DMS53 treated with DMSO at 0.1 percent for 48 hours (cell line): Measurements from ENCODE around the gene BARHL2.

Experiments used
- DNase-seq: peaks from one replicate; lab custom pipeline; 2025; ENCODE audit not compliant: unreplicated experiment; lab: John Stamatoyannopoulos, UW

The BARHL2 gene

DNA sequence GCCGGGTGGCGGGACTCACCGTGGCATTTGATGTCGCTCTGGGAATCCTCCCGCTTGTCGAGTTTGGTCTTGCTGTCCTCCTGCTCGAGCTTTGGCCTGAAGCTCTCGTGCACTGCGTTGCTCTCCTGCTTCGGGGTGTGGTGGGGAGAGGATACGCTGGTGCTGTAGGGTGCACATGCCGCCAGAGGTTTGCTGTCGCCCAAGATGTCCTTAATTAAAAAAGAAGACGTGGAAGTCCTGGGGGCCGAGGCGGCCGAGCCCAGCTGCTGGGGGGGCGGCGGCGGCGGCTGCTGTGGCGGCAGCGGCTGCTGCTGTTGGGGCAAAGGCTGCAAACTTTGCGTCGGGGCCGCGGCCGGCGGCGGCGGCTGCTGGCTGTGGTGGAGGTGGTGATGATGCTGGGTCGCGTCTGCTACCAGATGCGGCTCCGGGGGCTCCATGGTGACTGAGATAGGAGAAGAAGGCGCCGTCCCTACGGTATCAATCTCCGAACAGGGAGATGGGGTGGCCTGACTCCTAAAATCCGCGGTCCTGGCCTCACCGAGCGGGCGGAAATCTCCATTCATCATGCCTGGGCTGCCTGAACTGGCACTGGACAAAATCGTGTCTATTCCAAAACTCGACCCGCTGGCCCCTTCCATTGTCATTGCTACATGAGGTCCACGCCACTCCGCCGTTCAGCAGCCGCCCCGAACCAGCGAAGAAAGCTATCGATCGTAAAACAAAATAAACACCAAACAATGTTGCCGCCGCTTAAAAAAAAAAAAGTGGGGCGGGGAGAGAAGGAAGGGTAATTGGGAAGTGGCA is at the start of gene BARHL2:
Gene BARHL2 (minus strand): TSS at position 751 of the 804 bp plus-strand sequence. CDS start 107 bp downstream, at position 644.
- peak; percentile 37 for DNase-seq

DNA sequence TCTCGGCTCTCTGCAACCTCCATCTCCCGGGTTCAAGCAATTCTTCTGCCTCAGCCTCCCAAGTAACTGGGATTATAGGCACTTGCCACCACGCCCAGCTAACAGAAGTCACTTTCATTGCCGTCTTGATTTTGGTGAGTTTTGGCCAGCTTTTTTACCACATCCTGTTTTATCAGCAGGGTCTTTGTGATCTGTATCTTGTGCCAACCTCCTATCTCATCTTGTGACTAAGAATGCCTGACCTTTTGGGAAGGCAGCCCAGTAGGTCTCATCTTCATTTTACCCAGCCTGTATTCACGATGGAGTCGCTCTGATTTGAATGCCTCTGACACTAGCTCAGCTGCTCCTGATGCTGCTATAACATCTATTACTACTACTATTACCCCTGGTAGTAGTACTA is 46.8 kb upstream of the BARHL2 start:
- no peak for DNase-seq

DNA sequence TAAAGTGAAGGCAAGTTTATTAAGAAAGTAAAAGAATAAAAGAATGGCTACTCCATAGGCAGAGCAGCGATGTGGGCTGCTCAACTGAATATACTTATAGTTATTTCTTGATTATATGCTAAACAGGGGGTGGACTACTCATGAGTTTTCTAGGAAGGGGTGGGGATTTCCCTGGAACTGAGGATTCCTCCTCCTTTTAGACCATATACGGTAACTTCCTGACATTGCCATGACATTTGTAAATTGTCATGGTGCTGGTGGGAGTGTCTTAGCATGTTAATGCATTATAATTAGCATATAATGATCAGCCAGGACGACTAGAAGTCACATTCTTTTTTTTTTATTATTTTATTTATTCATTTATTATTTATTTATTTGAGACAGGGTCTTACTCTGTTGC is 46.4 kb upstream of the BARHL2 start:
- DNase-seq, result no peak

DNA sequence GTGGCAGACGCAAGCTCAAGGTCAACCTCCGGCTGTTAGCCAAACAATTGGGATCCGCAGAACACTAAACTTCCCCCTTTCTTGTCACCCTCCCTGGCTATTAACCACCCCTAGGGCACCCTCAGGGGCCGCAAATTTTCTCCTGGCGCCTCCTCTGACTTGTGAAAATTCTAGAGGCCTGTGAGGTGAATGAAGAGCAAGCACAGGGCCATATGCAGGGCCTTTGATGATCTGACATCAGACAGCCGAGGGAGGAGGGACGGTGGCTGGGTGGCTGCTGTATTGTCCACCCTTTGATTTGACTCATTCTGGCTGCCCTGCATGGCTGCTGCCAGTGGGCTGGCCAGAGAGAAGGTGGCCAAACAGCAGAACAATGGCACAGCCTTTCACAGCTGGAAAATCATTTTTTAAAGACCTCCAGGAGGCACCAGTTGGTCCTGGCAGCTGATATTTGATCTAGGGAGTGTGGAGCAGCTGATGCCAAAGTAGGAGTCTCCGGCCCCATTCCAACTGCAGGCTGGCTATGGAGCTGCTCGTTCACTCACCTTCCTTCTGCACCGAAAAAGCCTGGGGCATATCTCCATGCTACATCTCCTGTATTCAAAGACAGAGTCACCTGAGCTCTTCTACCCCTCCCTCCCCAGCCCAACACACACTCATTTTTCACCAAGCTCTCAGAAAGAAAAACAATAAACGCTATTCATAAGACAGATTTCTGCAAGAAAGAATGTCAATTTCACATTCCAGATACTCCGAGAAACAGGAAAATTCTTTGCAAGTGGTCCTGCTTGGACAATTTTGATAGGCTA is 44.9 kb upstream of the BARHL2 start:
- no peak for DNase-seq

DNA sequence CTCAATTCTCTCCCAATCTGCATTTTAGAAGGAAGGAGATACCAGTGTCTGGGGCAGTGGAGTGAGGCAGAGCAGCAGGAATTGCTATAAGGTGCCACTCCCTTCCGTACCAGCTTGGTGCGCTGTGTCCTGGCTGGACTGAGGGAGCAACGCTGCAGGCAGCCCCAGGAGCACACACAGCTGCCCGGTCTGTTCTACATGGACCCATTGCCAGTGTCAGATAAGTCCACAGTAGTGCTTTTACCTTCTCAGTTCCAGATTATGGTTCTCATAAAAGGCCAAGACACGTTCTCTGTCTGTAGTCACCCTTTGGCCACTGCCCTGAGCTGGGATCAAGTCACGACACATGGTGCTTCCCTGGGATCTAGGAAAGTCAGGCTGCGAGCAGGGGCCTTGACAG is 44.1 kb upstream of the BARHL2 start:
- no peak for DNase-seq

DNA sequence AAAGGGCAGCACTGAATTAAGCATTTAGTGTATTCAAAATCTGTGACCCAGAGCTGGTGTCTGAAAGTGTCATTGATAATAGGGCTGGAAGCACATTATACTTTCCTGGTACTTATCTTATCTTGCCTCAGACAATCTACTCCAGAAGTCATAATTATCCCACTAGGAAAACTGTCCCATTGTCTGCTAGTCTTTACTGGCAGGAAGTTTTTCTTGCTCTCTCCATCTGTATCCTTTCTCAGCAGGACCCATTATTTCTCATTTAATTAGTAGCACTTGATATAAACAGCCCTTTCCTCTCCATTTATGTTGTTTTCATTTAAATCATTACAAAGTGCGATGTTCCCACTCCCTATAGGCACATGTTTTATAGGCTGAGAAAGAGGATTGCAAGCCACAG is 36.5 kb upstream of the BARHL2 start:
- DNase-seq, result no peak

DNA sequence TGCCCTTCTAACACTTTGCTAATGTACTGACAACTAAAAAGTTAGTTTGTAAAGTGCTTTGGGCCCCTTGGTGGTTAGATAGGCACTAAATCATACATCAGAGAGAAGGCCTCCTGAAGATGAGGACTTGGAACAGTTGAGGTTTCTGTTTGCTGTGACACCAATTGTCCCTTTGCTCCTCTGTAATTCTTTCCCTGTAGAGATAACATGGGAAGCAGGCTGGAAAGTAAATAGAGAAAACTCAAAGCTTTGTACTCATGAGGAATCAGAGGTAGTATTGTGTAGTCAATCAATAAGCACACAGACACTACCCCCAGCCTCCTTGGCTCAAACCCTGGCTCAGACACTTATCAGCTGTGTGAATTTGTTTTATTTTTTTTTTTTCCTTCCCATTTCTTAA is 31.6 kb upstream of the BARHL2 start:
- DNase-seq, result no peak

DNA sequence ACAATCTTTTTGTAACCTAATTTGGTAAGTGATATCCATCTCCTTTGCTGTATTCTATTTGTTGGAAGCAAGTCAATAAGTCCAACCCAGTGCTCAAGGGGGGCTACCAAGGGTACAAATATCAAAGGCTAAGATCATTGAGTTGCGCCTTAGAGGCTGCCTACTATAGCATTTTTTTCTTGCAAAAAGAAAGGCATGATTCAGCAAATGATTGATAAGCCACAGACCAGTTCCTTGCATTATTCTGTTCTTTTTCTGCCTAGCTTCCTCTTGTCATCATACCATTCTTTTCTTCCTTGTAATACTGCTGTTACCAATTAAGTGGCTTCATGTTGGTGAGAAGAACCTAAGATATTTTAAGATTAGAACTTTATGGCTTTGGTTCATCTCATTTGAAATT is 29.8 kb upstream of the BARHL2 start:
- DNase-seq, result no peak

DNA sequence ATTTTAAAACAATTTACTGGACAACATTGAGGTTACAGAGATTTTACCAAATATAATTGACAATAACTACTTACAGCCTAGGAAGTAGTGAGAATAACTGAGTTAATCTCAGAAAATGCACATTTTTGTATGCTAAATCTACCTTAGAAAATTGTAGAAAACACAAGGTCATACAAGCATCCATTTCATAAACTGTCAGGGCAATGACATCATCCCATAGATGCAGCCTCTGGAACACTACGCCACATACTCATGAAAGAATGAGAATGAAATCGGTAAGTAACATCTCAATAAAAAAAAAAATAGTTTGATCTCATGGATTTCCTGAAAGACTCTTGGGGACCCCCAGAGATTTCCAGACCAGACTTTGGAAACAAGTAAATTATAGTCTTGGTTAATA is 28.9 kb upstream of the BARHL2 start:
- DNase-seq, result no peak

DNA sequence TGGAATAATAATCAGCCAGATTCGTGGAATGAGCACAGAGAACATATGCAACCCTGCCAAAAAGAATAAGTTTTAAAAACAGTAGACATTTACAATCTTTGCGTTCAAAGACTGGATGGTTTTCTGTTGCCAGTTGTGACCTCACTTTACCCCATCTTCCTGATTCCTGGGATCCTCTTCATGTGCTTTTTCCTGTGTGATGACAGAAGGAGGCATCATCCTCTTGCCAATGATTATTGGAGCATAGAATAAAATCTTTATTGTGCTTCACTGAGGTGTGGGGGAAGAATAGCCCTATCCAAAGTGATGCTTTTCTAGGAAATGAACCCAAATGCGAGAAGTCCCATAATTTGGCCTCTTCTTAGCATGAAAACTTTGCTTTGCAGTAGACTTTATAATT is 15.0 kb upstream of the BARHL2 start:
- no peak for DNase-seq

DNA sequence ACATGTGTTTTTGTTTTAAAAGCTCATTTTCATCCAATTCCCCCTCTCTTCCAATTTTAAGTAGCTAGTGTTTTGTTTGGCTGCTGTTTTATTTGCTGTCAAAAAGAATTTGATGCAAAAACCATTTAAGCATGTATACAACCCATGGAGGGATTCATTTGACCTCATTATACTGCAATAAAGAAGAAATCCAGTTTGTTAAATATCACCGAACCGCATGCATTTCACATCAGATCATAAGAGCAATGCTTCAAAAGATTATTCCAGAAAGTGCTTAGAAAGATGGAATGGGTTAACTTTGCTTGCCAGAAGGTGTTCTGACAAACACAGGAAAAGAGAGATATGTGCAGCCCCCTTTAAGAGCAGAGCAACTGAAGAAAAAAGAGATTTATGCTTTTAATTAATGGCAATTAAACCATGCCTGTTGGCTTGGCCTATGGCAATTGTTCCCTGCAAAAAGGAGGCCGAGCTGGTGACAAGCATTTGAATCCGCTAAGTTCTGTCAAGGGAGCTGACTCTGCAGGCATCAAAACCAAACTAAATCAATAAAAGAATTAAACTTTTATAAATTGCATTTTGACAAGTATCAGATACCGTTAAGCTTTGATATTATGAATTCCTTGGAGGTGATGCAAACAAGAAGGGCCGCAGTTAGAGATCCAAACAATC is 14.4 kb upstream of the BARHL2 start:
- no peak for DNase-seq

DNA sequence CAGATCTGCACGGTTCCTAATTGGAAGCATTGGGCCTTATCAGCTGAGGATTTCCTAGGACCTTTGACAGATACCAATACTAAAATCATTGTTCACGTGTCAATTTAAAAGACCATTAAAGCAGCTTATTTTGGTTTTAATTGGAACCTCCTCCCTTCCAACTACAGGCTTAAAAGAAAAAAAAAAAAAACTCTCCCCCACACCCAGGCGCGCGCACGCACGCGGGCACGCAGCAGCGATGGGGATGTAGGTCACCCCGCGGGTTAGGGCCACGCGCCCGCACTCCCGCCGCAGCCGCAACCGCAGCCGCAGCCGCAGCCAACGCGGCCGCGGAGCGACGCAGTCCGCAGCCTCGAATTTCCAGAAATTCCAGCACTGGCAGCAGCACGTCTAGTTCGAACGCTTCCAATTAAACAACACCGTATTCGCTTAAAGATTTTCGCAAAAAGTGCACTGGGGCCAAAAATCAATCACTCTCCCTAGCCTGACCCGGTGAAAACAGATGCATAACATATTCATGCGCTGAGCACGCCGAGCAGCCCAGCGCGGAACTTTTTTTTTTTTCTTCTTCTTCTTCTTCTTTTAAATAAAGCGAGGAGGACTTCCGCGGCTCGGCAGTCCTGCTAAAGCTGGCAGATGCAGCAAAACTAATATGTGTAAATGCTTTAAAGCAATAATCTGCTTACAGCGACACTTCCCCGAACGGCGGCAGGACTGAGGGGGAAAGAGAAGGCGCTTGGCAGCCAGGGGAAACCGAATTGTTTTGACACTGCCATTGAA is 13.3 kb upstream of the BARHL2 start:
- DNase-seq, result peak; percentile 38

DNA sequence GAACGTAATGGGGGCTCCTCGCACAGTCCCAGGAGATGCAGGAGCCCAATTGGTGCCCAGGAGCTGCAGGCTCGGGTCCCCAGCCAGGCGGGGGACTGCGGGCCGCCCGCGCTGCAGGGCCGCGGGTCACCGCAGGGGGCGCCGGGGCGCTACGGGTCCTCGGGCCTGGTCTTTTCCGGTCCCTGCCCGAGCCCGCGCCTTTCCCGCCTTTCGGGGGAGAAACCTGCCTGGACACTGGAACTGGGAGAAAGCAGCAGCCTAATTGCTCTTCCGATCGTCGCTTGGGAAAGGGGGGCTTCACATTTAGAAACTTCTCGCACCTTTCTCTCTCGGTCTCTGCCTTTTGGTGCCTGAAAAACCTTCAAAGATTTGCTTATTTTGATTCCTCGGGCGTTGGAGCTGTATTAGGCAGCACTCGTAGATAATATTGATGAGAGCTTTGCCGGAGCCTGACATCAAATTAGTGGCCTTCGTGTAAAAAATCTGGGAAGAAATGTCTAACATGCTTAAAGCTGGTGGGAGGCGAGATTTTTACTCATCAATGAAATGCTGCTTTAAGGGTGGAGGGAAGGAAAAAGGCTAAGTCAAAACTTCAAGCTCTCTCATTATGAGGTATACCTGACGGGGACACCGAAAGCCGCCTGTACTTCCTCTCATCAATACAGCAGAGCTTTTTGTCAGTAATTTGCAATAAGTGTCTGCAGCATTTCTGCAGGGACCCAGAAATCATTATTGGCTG is 12.6 kb upstream of the BARHL2 start:
- DNase-seq, result peak; percentile 78

DNA sequence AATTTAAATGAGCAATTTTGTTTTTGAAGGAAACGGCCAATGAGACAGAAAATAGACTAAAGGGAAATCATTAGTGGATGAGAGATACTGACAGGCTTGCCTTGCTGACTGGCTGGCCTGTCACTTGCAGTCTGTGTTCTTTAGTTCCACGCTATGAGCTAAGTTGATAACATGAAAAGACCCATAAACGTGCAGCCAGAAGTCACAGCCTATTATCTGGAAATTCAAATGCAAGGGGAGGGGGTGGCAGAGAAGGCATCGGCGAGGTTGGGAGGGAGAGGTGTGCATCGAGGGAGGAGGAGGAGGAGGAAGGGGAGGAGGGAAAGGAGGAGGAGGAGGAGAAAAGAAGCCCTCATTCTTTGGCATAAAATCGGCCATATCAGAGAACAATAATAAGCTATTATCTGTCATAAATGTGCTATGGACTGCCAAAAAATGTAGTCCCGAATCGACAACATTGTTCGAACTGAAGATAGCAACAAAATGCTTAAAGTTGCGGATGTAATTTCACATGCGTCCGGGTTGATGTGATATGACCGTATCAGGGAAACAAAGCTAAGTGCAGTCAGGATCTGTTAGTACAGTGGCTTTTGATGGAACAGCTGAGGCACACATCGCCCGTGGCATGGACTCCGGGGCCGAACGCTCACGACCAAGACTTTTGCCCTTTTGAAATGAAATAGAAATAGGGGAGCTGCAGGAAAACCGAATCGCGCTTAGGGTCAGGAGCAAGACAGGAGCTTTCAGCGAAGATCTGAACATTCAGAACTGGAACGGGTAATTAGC is 11.6 kb upstream of the BARHL2 start:
- DNase-seq, result no peak

DNA sequence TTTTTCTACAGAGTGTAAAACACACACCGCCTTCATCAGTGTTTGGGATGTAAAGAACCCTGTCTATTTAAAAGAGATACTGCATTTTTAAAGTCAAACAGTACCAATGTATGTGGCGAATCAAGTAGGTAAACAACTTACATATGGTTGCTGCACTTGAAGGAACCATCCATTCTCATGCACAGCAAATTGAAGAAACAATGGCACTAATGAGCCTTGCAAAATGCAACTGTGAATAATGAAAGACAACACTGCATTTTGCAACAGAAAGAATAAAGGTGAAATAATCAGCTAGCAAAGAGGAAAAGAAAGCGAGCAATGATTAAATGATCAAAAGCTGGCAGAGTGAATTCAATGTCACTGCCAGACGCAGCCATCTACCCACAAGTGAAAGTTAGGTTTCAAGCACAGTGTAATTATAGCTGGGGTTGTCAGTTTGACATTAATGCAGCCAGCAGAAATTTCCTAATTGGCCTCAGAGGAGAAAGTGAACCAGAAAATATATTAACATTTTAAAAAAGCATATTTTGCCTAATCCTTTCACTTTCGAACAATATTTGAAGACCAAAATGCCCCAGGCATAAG is 10.9 kb upstream of the BARHL2 start:
- DNase-seq, result no peak

DNA sequence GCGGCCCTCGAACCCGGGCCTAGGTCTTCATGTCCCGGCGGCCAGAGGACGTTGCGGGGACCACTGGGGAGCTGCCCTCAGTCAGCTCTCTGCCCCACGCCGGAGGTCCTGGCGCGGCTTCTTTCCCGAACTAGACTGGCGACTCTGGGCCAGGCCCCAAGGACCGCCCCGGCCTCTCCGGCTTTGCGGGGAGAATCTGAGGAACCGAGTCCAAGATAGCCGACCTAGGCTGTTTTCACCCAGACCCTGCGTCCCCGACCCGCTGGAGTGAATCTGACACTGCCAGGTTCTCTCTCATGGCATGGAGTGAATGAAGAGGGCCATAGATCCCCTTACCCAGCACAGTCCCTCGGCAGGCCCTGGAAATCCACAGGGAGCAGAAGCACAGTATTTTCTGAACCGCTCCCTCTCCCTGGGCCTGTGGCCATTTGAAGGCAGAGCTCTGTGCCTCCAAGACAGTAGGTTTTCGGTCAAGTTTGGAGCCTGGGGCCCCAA is 9.9 kb upstream of the BARHL2 start:
- DNase-seq, result no peak

DNA sequence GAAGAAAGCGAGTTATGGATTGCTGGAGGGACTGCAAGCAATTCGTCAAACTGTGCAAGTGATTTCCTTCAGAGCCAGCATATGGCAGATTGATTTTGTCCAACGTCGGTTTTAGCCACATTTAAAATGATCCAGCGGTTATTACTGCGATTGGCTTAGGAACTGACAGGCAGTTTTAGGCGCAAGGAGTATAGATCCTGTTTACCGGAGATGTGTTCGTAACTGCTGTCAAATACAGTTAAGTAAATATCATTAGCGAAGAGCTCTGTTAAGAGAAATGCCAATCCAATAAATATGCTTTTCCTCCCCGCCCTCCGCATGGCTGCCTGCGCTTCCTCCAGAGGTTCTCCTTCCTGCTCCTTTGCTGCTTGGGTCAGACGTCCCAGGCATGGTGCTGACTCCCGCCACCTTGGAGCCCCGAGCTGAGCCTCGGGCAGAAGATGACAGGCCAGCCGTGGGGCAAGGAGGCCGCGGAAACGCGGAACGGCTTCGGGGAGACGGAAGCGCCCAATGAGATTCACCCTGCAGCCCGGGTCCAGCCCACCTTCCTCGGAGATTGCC is 9.4 kb upstream of the BARHL2 start:
- no peak for DNase-seq

DNA sequence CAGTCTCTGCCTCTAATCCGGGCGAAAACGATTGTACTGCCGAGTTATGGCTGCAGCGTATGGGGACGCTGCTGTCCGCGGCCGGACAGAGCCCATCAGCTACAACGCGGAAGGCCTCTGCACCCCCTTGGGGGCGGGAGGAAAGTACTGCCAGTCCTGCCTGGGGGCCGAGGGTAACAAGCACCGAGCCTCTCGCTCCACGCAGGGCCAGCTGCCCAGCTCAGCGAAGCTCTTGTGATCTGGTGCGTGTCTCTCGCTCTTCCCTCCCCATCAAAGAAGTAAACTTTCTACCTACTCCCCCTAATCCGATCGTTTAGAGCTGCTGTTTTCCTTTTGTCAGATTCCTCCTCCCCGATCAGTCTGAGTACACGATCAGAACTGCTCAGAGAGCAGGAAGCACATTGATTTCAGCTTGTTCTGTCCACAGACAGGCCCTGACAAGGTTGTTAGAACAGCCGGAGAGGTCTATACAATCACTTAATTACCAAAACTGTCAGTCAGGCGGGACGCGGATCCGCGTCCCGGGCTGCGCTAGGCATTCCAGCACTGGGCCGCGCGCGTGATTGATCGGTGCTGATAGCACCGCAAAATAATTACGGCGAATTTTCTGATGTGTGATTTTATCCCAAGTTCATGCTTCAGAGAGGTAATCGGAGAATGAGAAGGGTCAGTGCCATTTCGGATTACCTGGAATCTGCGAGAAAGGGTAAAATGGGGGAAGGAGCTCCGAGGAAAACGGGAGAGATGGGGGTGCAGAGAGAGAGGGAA is 8.7 kb upstream of the BARHL2 start:
- DNase-seq, result peak; percentile 80
